Sigmoid colon (tissue), 4 donors: ENCODE data around the gene CPSF7.

ENCODE experiments used
- CTCF ChIP-seq, 4 experiments: fragments of 450-650 bp in 3 of 4; fragments of 200-600 bp in 1 of 4; IDR thresholded peaks; one replicate each; pipeline ENCODE4 v1.5.1; 2016 to 2019; ENCODE audit warnings: antibody characterized with exemption in 4 of 4, mild to moderate bottlenecking in 3 of 4, moderate library complexity in 2 of 4
- POLR2A ChIP-seq, 2 donors: fragments of 450-650 bp; IDR thresholded peaks; one replicate each; pipeline ENCODE4 v1.6.1; 2016; ENCODE audit warnings: antibody characterized with exemption in 2 of 2, mild to moderate bottlenecking in 2 of 2, moderate library complexity in 2 of 2
- POLR2AphosphoS5 ChIP-seq, 4 donors: sonication (generic); formaldehyde crosslinking; IDR thresholded peaks; one replicate each; pipeline ENCODE4 v1.6.1; 2017; ENCODE audit warnings: antibody characterized with exemption in 4 of 4

DNA sequence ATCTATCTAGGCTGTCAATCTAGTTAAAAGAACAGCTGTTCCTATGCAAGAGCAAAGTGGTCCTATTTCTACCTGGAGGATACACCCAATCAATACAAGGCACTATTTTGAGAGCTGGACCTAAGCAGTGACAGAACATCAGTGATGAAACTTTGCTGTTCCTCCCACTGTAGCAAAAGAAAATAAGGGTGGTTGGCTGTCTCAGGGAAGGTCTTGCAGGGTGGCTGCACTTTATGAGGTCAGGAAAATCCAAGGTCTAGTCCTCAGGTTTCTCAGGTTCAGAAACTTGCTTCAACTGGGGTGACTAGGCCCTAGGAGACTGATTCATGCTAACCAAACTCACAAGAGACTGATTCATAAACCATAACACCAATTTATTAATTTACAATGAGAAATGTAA, 11.6 kb downstream of the CPSF7 start:
- TF ChIP-seq CTCF (IDR thresholded peaks at IDR 0.05) = no peak
- TF ChIP-seq POLR2A (IDR thresholded peaks at IDR 0.05) = no peak
- no peak for TF ChIP-seq POLR2AphosphoS5 (IDR thresholded peaks at IDR 0.05)
